HEK293 (cell line): Measurements from ENCODE around the gene DPYD.

Experiments
- CTCF ChIP-seq: fragments of 450-650 bp; formaldehyde crosslinking; IDR thresholded peaks from 2 replicates; pipeline ENCODE4 v1.5.1; 2016; ENCODE audit warnings: missing biosample characterization, missing genetic modification characterization
- ZNF48 ChIP-seq: fragments of 450-650 bp; formaldehyde crosslinking; IDR thresholded peaks from 2 replicates; pipeline ENCODE4 v1.5.1; 2016; ENCODE audit warnings: missing biosample characterization, missing genetic modification characterization
- ZNF558 ChIP-seq: fragments of 450-650 bp; formaldehyde crosslinking; IDR thresholded peaks from 2 replicates; pipeline ENCODE4 v1.5.1; 2016; ENCODE audit warnings: missing biosample characterization, missing genetic modification characterization
- ZNF777 ChIP-seq: fragments of 450-650 bp; formaldehyde crosslinking; IDR thresholded peaks from 2 replicates; pipeline ENCODE4 v1.5.1; 2017; ENCODE audit warnings: missing biosample characterization, missing genetic modification characterization, borderline replicate concordance

GRCh38 chr1:97441966-97442365, 478.9 kb downstream of the DPYD start:
- TF ChIP-seq ZNF777 (tag by site-specific recombination) = no peak
- no peak for TF ChIP-seq CTCF (tag by site-specific recombination)
- TF ChIP-seq ZNF558 (tag by site-specific recombination) = no peak
- TF ChIP-seq ZNF48 (tag by site-specific recombination) = no peak
